GM13976 (cell line): ENCODE data around the gene TMEM266.
"Not testable (repeated sequence)": the region's sequence is repeated elsewhere in the genome, so short reads cannot be mapped to it uniquely, and the experiment has no call there.

Experiments
- DNase-seq: peaks from one replicate; pipeline ENCODE4 v3.0.0; 2012; ENCODE audit warnings: low spot score
- in situ Hi-C: fragments of 300-500 bp; cut with MboI; formaldehyde crosslinking; loops from one replicate; pipeline ENCODE4 v1.12.0; 2022; ENCODE audit warnings: low sequenced_read_pairs, mixed read lengths, inconsistent platforms; ENCODE audit not compliant: unreplicated experiment
- TF ChIP-seq, protein P1 (sequence below): IDR thresholded peaks from 2 replicates; pipeline ENCODE4 v1.5.1; 2012; ENCODE audit warnings: borderline replicate concordance, mild to moderate bottlenecking; ENCODE audit not compliant: insufficient read depth; ENCODE audit errors: extremely low read depth, missing control alignments, control extremely low read depth

Gene TMEM266

DNA sequence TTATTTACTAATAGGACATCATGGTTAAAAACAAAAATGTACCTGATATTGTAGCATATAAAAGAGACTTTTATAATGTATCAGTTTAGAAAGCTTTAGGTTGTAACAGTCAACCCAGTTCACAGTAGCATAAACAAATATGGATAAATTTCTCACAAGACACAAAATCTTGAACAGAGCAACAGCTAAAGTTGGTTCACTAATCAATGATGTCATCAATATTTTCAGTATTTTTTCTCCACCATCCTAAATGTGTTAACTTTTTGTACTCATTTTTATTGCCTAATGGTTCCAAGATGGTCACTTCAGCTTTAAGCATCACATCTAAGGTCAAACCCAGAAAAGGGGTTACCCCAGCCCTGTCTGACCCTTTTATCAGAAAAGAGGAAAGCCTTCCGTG is 26.3 kb upstream of the TMEM266 start:
- DNase-seq, result no peak
- in situ Hi-C loops, result no loop called here
- TF ChIP-seq, protein P1, sequence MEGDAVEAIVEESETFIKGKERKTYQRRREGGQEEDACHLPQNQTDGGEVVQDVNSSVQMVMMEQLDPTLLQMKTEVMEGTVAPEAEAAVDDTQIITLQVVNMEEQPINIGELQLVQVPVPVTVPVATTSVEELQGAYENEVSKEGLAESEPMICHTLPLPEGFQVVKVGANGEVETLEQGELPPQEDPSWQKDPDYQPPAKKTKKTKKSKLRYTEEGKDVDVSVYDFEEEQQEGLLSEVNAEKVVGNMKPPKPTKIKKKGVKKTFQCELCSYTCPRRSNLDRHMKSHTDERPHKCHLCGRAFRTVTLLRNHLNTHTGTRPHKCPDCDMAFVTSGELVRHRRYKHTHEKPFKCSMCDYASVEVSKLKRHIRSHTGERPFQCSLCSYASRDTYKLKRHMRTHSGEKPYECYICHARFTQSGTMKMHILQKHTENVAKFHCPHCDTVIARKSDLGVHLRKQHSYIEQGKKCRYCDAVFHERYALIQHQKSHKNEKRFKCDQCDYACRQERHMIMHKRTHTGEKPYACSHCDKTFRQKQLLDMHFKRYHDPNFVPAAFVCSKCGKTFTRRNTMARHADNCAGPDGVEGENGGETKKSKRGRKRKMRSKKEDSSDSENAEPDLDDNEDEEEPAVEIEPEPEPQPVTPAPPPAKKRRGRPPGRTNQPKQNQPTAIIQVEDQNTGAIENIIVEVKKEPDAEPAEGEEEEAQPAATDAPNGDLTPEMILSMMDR, result no peak

DNA sequence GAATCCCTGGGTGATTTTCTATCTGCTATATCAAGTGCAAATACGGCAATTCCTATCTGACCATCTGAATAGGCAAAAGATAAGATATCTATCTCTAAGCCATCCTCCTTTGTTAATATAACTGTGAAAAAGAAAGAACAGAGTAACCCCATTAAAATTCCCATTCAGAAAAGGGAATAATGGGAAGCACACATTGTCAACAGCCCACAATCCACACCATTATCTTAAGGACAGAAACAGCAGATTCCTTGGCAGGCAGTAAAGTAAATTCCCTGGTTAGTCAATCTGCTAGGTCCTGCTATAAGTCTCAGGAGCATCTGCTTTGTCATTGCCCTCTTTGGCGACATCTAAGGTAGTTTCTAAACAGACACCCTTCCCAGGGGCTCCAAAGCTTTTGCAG is 25.7 kb upstream of the TMEM266 start:
- TF ChIP-seq, protein P1, result no peak
- DNase-seq, result no peak
- in situ Hi-C loops, result no loop called here

DNA sequence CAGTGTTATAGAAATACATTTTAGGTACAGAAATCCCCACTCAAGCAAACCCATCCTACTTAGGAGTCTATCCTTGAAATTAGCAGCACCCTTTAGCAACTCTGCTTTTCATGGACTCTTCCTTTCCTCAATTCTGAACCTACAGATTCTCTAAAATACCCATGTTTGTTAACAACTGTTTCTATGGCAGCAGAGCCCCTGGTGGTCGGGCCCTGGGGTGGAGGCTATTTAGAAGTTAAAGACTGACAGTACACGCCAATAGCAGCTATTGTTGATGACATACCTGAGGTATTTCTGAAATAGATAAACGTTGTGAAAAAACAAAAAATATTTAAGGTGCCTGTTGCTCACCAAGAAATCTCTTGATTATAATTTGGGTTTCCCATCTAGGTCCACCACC is 24.2 kb upstream of the TMEM266 start:
- in situ Hi-C loops, result no loop called here
- no peak for DNase-seq

DNA sequence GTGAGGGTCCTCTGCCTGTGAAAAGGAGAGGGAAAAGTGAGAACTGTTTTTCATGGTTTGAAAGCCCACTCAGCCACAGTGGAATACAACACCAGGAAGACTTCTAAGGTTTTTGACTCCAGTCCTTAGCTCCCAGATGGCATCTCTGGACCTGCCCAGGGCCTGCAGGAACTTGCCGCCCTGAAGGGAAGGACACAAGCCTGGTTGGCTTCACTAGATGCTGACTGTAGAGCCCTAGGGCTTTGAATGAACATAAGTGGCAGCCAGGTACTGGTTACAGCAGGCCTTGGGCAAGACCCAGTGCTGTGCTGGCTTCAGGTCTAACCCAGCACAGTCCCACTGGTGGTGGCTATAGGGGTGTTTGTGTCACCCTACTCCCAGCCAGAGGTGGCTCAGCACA is 21.3 kb upstream of the TMEM266 start:
- TF ChIP-seq, protein P1, result no peak
- in situ Hi-C loops, result no loop called here
- no peak for DNase-seq

More for the DNA sequence above, 24.2 kb upstream of the TMEM266 start:
- TF ChIP-seq, protein P1, result no peak

DNA sequence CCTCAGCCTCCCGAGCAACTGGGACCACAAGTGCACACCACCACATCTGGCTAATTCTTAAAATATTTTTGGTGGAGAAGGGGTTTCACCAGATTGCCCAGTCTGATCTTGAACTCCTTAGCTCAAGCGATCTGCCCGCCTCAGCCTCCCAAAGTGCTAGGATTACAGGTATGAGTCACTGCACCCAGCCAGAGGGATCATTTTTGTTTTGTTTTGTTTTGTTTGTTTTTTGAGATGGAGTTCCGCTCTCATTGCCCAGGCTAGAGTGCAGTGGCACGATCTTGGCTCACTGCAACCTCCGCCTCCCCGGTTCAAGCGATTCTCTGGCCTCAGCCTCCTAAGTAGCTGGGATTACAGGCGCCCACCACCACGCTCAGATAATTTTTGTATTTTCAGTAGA is 5.6 kb upstream of the TMEM266 start:
- in situ Hi-C loops, result loop anchor here (10.0 kb wide), 1 partner anchor 91 kb away; no protein-coding TSS in a partner anchor
- DNase-seq, result not testable (repeated sequence)

DNA sequence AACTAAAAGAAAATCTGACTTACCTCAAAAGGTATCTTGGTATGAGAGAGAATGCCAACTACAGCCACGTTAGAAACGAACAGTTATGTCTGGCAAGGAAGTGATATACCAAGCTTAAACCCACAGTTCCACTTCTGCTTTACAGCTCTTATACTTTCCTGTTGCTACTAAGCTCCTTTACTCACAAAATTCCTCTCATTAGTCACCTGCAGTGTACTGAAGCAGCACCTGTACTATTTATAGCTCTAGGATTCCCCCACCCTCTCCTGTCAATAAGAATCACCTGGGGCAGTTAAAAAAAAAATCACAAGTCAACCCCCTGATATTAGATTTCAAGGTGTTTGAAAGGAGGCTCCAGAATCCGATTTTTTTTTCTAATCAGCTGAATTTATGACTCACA is 2.9 kb upstream of the TMEM266 start:
- peak; percentile 56 for DNase-seq
- in situ Hi-C loops, result loop anchor here (10.0 kb wide), 1 partner anchor 88 kb away; no protein-coding TSS in a partner anchor
- TF ChIP-seq, protein P1, result no peak

DNA sequence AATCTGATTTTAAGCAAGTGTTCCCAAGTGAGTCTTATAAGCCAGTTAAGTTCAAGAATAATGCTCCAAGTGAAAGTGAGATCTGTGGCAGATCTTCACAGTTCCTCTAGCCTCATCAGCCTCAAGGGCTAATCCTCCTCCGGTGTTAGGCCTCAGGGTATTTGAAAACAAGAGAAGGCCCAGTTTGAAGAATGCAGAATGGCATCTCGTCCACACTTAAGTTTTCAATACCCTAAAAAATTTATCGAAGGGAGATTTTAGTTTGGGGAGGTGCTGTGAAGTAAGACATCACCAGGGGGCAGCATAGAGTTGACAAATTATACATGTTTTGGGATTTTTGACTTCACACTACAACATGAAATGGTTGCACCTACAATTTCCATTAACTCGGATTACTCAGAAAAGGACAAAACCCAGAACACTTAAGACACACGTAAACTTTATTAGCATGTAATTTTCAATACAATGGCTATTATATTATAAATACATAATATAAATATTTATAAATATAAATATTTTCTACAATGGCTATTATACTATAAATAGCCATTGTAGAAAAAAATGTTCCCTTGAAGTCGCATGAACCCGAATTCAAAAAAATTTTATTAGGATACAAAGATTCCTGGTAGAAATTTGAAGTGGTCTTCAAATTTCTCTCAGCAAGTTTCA is 2.3 kb upstream of the TMEM266 start:
- in situ Hi-C loops, result loop anchor here (10.0 kb wide), 1 partner anchor 87 kb away; no protein-coding TSS in a partner anchor
- TF ChIP-seq, protein P1, result peak; percentile 53
- peak; percentile 56 for DNase-seq
